ENCODE data around the gene NFATC2. TPM values are rescaled to one million over a fixed set of nuclear protein-coding genes. Genes with fewer than 3 reads are reported as not detected.

NFATC2 gene
- total RNA-seq, 2 donors from 2014 or later, result 4.3 to 8.4 TPM

DNA sequence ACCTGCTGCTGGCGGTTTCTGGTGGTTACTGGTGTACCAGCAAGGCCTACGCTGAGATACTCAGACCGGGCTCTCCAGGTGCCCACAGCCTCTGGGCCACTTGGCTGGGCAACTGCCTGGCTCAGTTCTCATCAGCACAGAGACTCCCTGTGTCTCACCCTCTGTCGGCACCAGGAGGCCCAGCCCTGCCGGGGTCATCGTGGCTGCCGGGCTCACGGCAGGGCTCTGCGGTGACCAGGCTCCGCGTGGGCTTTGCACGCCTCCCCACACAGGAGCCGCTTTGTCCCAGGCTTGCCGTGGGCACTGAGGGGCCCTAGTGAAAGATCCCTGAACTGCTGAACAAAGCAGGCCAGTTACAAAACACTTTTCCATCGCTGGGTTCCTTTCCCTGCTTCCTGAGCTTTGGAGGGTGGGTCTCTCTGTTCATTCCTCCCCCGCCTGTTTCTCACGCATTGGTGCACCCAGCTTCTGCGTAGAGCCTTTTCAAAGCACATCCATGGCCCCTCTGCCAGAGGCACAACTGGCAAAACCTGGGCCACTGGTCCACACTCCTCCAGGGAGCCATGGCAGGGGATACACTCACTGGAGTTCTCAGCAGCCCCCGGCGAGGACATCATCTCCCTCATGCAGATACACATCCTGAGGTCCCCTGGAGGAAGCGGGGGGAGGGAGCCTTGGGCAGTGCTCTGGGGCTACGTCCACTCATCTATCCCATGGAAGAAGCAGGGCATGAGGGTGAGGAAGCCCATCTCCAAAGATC, 117.0 kb downstream of the NFATC2 start:
- Histone ChIP-seq H3K27ac (no peak overlapping the region), H3K4me1 (replicated peaks) (no peaks in the 10 kb centered on the region), H3K9me3 (no peaks in the 10 kb centered on the region), H3K4me3 (no peak overlapping the region), H3K27me3 (replicated peaks; ENCODE audit: insufficient read depth) (no peaks in the 10 kb centered on the region), H3K36me3 (no peaks in the 10 kb centered on the region)
- intact Hi-C loops (cut with DNase I), result no loop called here
- no peak for DNase-seq (ENCODE audit: low spot score)
- no peak for TF ChIP-seq POLR2A (IDR thresholded peaks at IDR 0.05)
- TF ChIP-seq CTCF (IDR thresholded peaks at IDR 0.05), result no peak
- TF ChIP-seq POLR2AphosphoS5 (IDR thresholded peaks at IDR 0.05), result no peak
- WGBS, result 90% methylated on average over 18 of the region's 22 CpGs

- Histone ChIP-seq H3K27me3 (replicated peaks; ENCODE audit: insufficient read depth) (no peaks in the 10 kb centered on the region), H3K36me3 (no peaks in the 10 kb centered on the region), H3K9me3 (no peaks in the 10 kb centered on the region), H3K4me3 (no peak overlapping the region), H3K27ac (no peak overlapping the region), H3K4me1 (replicated peaks) (no peaks in the 10 kb centered on the region)
- intact Hi-C loops (cut with DNase I), result no loop called here
- TF ChIP-seq POLR2AphosphoS5 (IDR thresholded peaks at IDR 0.05) (no peak), CTCF (IDR thresholded peaks at IDR 0.05) (no peak), POLR2A (IDR thresholded peaks at IDR 0.05) (no peak)
- no peak for DNase-seq (ENCODE audit: low spot score)
- 91% methylated on average over 15 of the region's 15 CpGs for WGBS
Observed at GRCh38 chr20:51424270-51425117, 118.0 kb downstream of the NFATC2 start.

DNA sequence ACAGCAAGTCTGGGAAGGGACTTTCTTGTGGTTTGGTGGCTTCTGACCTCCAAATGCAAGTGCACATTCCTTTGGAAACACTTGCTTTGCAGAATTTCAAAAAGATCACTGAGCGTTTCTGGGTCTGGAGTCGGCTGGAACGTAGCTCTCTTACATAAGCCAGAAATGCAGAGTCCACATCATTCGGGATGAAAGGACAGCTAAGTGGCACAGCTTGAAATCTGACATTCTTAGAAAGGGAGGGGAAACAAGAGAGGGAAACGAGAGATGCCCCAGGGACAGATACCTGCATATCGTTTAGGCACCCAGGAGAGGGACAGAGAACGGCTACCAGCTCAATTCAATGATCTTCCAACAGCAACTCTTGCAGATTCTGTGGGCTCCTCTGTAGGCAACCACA, 118.7 kb downstream of the NFATC2 start:
- no peak for TF ChIP-seq POLR2AphosphoS5 (IDR thresholded peaks at IDR 0.05)
- TF ChIP-seq CTCF (IDR thresholded peaks at IDR 0.05), result no peak
- TF ChIP-seq POLR2A (IDR thresholded peaks at IDR 0.05), result no peak
- Histone ChIP-seq H3K4me3 (no peak overlapping the region), H3K9me3 (no peaks in the 10 kb centered on the region), H3K36me3 (no peaks in the 10 kb centered on the region), H3K4me1 (replicated peaks) (no peaks in the 10 kb centered on the region), H3K27me3 (replicated peaks; ENCODE audit: insufficient read depth) (no peaks in the 10 kb centered on the region), H3K27ac (no peak overlapping the region)
- DNase-seq (ENCODE audit: low spot score), result no peak
- WGBS, result 74% methylated on average over 7 of the region's 7 CpGs
- intact Hi-C loops (cut with DNase I), result no loop called here

- Histone ChIP-seq H3K27me3 (replicated peaks; ENCODE audit: insufficient read depth) (no peaks in the 10 kb centered on the region), H3K36me3 (no peaks in the 10 kb centered on the region), H3K4me3 (no peak overlapping the region), H3K27ac (no peak overlapping the region), H3K4me1 (replicated peaks) (no peaks in the 10 kb centered on the region), H3K9me3 (no peaks in the 10 kb centered on the region)
- intact Hi-C loops (cut with DNase I), result no loop called here
- no peak for DNase-seq (ENCODE audit: low spot score)
- no peak for TF ChIP-seq POLR2AphosphoS5 (IDR thresholded peaks at IDR 0.05)
- TF ChIP-seq CTCF (IDR thresholded peaks at IDR 0.05), result no peak
- no peak for TF ChIP-seq POLR2A (IDR thresholded peaks at IDR 0.05)
- 76% methylated on average over 1 of the region's 1 CpG for WGBS
Observed at GRCh38 chr20:51423290-51423667, 119.2 kb downstream of the NFATC2 start.
